HG02763 (cell line): ENCODE results near the gene WBP2NL.

Source experiments
- ATAC-seq: cut with Tn5 transposase; IDR thresholded peaks from one replicate; pipeline ENCODE4 v1.9.1; 2021; ENCODE audit warnings: mild to moderate bottlenecking, moderate library complexity; ENCODE audit not compliant: unreplicated experiment

WBP2NL gene

GRCh38 chr22:41976961-41977566 is 21.5 kb upstream of the WBP2NL start:
- ATAC-seq: no peak

GRCh38 chr22:41978732-41979131 is 19.9 kb upstream of the WBP2NL start:
- no peak for ATAC-seq

GRCh38 chr22:41979423-41980250 is 19.0 kb upstream of the WBP2NL start:
- no peak for ATAC-seq

- no peak for ATAC-seq
Measured at GRCh38 chr22:41982865-41983264, 15.7 kb upstream of the WBP2NL start.

- no peak for ATAC-seq
Measured at GRCh38 chr22:41983513-41984405, 14.8 kb upstream of the WBP2NL start.

GRCh38 chr22:41987276-41987675 is 11.3 kb upstream of the WBP2NL start:
- no peak for ATAC-seq

GRCh38 chr22:41989246-41989645 is 9.3 kb upstream of the WBP2NL start:
- no peak for ATAC-seq

GRCh38 chr22:41991111-41991510 is 7.5 kb upstream of the WBP2NL start:
- ATAC-seq: no peak

- no peak for ATAC-seq
Measured at GRCh38 chr22:41992496-41992895, 6.1 kb upstream of the WBP2NL start.

GRCh38 chr22:41995211-41995610 is 3.4 kb upstream of the WBP2NL start:
- ATAC-seq: no peak

- no peak for ATAC-seq
Measured at GRCh38 chr22:41996826-41997225, 1.8 kb upstream of the WBP2NL start.

- no peak for ATAC-seq
Measured at GRCh38 chr22:42000466-42000865, 1.9 kb downstream of the WBP2NL start.

- no peak for ATAC-seq
Measured at GRCh38 chr22:42001121-42001520, 2.5 kb downstream of the WBP2NL start.

GRCh38 chr22:42001706-42002105 is 3.1 kb downstream of the WBP2NL start:
- ATAC-seq: no peak

GRCh38 chr22:42007922-42008321 is 9.3 kb downstream of the WBP2NL start:
- ATAC-seq: no peak

- no peak for ATAC-seq
Measured at GRCh38 chr22:42010778-42011177, 12.2 kb downstream of the WBP2NL start.

- ATAC-seq: no peak
Measured at GRCh38 chr22:42013385-42013784, 14.8 kb downstream of the WBP2NL start.

GRCh38 chr22:42016111-42016510 is 17.5 kb downstream of the WBP2NL start:
- ATAC-seq: no peak

GRCh38 chr22:42018224-42018623 is 19.6 kb downstream of the WBP2NL start:
- no peak for ATAC-seq

GRCh38 chr22:42021571-42021970 is 23.0 kb downstream of the WBP2NL start:
- no peak for ATAC-seq

- no peak for ATAC-seq
Measured at GRCh38 chr22:42022162-42022847, 23.7 kb downstream of the WBP2NL start.
